Measurements from ENCODE around the gene FMC1.

Gene FMC1, protein sequence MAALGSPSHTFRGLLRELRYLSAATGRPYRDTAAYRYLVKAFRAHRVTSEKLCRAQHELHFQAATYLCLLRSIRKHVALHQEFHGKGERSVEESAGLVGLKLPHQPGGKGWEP

DNA sequence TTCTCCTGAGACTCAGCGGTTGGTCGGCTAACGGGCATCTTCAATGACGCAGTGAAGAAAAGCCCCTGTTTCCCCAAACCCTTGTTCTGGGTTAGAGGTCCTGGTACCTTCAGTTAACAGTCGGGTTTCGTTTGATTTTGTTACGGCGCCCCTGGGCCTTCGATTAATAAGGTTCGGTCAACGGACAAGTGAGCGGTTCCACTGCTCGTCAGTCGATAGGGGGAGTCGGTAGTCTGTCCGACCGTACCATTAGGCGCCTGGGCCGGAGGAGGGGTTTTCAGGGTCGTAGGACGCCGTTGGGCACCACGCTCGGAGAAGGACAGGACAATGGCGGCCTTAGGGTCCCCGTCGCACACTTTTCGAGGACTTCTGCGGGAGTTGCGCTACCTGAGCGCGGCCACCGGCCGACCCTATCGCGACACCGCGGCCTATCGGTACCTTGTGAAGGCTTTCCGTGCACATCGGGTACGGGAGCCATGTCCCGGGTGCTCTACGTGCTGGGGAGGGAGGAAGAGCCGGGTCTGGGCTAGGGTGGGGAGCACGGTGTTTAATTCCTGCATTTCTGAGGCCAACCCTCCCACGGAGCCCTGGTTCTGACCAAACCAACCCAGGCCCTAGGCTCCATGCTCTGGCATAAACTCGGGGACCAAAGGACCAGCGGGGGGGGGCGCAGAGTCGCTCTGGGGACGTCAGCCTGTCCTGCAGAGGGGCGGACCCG is at the start of gene FMC1:
FMC1 (plus strand) TSS at position 280 of the 718 bp plus-strand sequence; CDS start at position 328, 48 bp downstream.
- Histone ChIP-seq H4K20me1 (ENCODE audit: insufficient read depth, low read length) (no peaks in the 10 kb centered on the region), H3K4me1 (ENCODE audit: insufficient read depth, low read length) (peaks cover 26% of the 10 kb centered on the region), H3K9ac (ENCODE audit: low read depth, low read length) (peak within 1 kb of the TSS; percentile 88), H3K27me3 (ENCODE audit: insufficient read depth, low read length, poor library complexity) (no peaks in the 10 kb centered on the region), H3K9me3 (ENCODE audit: insufficient read depth, low read length, severe bottlenecking) (no peaks in the 10 kb centered on the region), H2AFZ (ENCODE audit: low read depth, low read length) (peak within 1 kb of the TSS; percentile 79), H3K4me3 (ENCODE audit: low read depth in 1 of 2, low read length in 2 of 2) (peak within 1 kb of the TSS; percentile 46 to 75), H3K4me2 (ENCODE audit: insufficient read depth, low read length) (peak within 1 kb of the TSS; percentile 82), H3K36me3 (ENCODE audit: insufficient read depth, low read length) (peaks cover 11% of the 10 kb centered on the region), H3K79me2 (ENCODE audit: insufficient read depth, low read length) (peaks cover 36% of the 10 kb centered on the region), H3K27ac (ENCODE audit: low read length) (peak within 1 kb of the TSS; percentile 95)
- no peak for TF ChIP-seq EZH2 (IDR thresholded peaks at IDR 0.05; ENCODE audit: borderline replicate concordance, low read depth, low read length, severe bottlenecking)
- TF ChIP-seq, protein P1, sequence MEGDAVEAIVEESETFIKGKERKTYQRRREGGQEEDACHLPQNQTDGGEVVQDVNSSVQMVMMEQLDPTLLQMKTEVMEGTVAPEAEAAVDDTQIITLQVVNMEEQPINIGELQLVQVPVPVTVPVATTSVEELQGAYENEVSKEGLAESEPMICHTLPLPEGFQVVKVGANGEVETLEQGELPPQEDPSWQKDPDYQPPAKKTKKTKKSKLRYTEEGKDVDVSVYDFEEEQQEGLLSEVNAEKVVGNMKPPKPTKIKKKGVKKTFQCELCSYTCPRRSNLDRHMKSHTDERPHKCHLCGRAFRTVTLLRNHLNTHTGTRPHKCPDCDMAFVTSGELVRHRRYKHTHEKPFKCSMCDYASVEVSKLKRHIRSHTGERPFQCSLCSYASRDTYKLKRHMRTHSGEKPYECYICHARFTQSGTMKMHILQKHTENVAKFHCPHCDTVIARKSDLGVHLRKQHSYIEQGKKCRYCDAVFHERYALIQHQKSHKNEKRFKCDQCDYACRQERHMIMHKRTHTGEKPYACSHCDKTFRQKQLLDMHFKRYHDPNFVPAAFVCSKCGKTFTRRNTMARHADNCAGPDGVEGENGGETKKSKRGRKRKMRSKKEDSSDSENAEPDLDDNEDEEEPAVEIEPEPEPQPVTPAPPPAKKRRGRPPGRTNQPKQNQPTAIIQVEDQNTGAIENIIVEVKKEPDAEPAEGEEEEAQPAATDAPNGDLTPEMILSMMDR (IDR thresholded peaks at IDR 0.05; ENCODE audit: borderline replicate concordance, extremely low read depth, low read length, poor library complexity, severe bottlenecking), result peak; percentile 55
- DNase-seq (peak; percentile 92), ATAC-seq (ENCODE audit: insufficient read depth, low read depth) (peak; percentile 77)

DNA sequence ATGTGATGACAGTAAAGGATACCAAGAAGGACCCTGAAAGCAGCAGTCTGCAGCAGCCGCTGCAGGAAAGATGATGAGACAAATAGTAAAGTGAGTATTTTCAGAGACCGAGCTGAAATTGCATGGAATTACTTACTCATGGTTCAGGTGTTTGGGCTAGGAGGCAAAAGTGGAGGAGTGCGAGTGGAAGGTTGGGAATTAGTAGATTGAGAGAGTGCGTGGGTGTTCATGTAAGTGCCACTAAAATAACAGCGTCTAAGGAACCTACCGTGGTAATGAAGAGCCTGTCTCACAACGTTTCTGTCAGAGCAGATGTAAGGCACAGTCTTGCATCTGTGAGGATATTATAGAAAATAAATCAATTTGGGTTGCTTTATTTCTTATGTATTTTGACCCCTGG is 48.3 kb upstream of the FMC1 start:
- Histone ChIP-seq H3K9ac (ENCODE audit: low read depth, low read length) (no peak overlapping the region), H3K27ac (ENCODE audit: low read length) (no peak overlapping the region), H2AFZ (ENCODE audit: low read depth, low read length) (no peak overlapping the region), H3K9me3 (ENCODE audit: insufficient read depth, low read length, severe bottlenecking) (no peaks in the 10 kb centered on the region), H3K36me3 (ENCODE audit: insufficient read depth, low read length) (peaks cover 26% of the 10 kb centered on the region; the same call in 1 of the 2 replicates), H3K4me2 (ENCODE audit: insufficient read depth, low read length) (no peak overlapping the region), H4K20me1 (ENCODE audit: insufficient read depth, low read length) (no peaks in the 10 kb centered on the region), H3K4me1 (ENCODE audit: insufficient read depth, low read length) (no peaks in the 10 kb centered on the region), H3K4me3 (ENCODE audit: low read depth in 1 of 2, low read length in 2 of 2) (no peak overlapping the region), H3K27me3 (ENCODE audit: insufficient read depth, low read length, poor library complexity) (no peaks in the 10 kb centered on the region), H3K79me2 (ENCODE audit: insufficient read depth, low read length) (no peaks in the 10 kb centered on the region)
- TF ChIP-seq, protein P1 (IDR thresholded peaks at IDR 0.05; ENCODE audit: borderline replicate concordance, extremely low read depth, low read length, poor library complexity, severe bottlenecking), result no peak
- no peak for TF ChIP-seq EZH2 (IDR thresholded peaks at IDR 0.05; ENCODE audit: borderline replicate concordance, low read depth, low read length, severe bottlenecking)
- no peak for DNase-seq
- ATAC-seq (ENCODE audit: insufficient read depth, low read depth), result no peak

DNA sequence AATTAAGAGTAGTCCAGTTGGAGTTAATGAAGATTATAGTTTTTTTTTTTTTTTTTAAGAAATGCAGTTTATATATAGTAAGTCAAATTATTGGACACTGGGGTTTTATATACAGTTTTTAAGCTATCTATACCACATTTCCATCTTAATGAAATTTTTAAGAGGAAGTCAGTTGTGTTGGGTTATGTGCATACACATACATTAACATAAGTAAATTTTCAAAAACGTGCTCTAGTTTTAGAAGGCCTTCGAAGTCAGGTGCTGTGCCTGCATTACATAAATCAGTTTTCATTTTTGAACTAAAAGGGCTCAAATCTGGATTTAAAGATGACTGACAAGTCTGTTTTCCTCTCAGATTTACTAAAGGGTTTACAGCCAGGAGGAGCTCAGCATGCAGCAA is 47.6 kb upstream of the FMC1 start:
- H3K4me2 ChIP-seq (ENCODE audit: insufficient read depth, low read length), result no peak overlapping the region
- H3K79me2 ChIP-seq (ENCODE audit: insufficient read depth, low read length), result no peaks in the 10 kb centered on the region
- H4K20me1 ChIP-seq (ENCODE audit: insufficient read depth, low read length), result no peaks in the 10 kb centered on the region
- H3K9ac ChIP-seq (ENCODE audit: low read depth, low read length), result no peak overlapping the region
- no peak for TF ChIP-seq EZH2 (IDR thresholded peaks at IDR 0.05; ENCODE audit: borderline replicate concordance, low read depth, low read length, severe bottlenecking)
- TF ChIP-seq, protein P1 (IDR thresholded peaks at IDR 0.05; ENCODE audit: borderline replicate concordance, extremely low read depth, low read length, poor library complexity, severe bottlenecking), result no peak
- H3K27ac ChIP-seq (ENCODE audit: low read length), result no peak overlapping the region
- H3K4me3 ChIP-seq (ENCODE audit: low read depth in 1 of 2, low read length in 2 of 2), result no peak overlapping the region
- H3K27me3 ChIP-seq (ENCODE audit: insufficient read depth, low read length, poor library complexity), result no peaks in the 10 kb centered on the region
- DNase-seq (no peak), ATAC-seq (ENCODE audit: insufficient read depth, low read depth) (no peak)
- no peaks in the 10 kb centered on the region for H3K9me3 ChIP-seq (ENCODE audit: insufficient read depth, low read length, severe bottlenecking)
- H3K36me3 ChIP-seq (ENCODE audit: insufficient read depth, low read length), result peaks cover 26% of the 10 kb centered on the region; the same call in 1 of the 2 replicates
- H3K4me1 ChIP-seq (ENCODE audit: insufficient read depth, low read length), result no peaks in the 10 kb centered on the region
- no peak overlapping the region for H2AFZ ChIP-seq (ENCODE audit: low read depth, low read length)
